BLaER1 (cell line): ENCODE data around the gene CFD.

Source experiments
- H3K27ac ChIP-seq: shearing (Covaris generic); formaldehyde crosslinking; 2 replicates; pipeline ENCODE4 v1.8.1; 2022
- H3K27me3 ChIP-seq: shearing (Covaris generic); formaldehyde crosslinking; 2 replicates; pipeline ENCODE4 v1.8.1; 2022
- H3K36me3 ChIP-seq: shearing (Covaris generic); formaldehyde crosslinking; 2 replicates; pipeline ENCODE4 v1.8.1; 2022
- H3K4me1 ChIP-seq: shearing (Covaris generic); formaldehyde crosslinking; 2 replicates; pipeline ENCODE4 v1.8.1; 2022
- H3K4me2 ChIP-seq: shearing (Covaris generic); formaldehyde crosslinking; 2 replicates; pipeline ENCODE4 v1.8.1; 2022
- H3K4me3 ChIP-seq: shearing (Covaris generic); formaldehyde crosslinking; 2 replicates; pipeline ENCODE4 v1.8.1; 2022
- H3K9ac ChIP-seq: shearing (Covaris generic); formaldehyde crosslinking; 2 replicates; pipeline ENCODE4 v1.8.1; 2022
- H3K9me3 ChIP-seq: shearing (Covaris generic); formaldehyde crosslinking; 2 replicates; pipeline ENCODE4 v1.8.1; 2022
- H4K20me1 ChIP-seq: shearing (Covaris generic); formaldehyde crosslinking; 2 replicates; pipeline ENCODE4 v1.8.1; 2022
- Cebpa-rat ChIP-seq: shearing (Covaris generic); IDR thresholded peaks from 2 replicates; pipeline ENCODE4 v1.8.1; 2022

Gene CFD

GRCh38 chr19:869245-870177 lies 10.0 kb downstream of the CFD start:
- Histone ChIP-seq H3K4me2 (no peak overlapping the region), H3K9me3 (no peaks in the 10 kb centered on the region), H3K27ac (0 out of 2 replicates have a peak overlapping the region, but pooled peaks have one; percentile 84), H3K4me1 (peaks cover 53% of the 10 kb centered on the region), H3K36me3 (peaks cover 49% of the 10 kb centered on the region), H3K27me3 (no peaks in the 10 kb centered on the region), H4K20me1 (peaks cover 12% of the 10 kb centered on the region), H3K4me3 (no peak overlapping the region), H3K9ac (no peak overlapping the region)
- no peak for TF ChIP-seq Cebpa-rat

GRCh38 chr19:870314-870713 lies 10.8 kb downstream of the CFD start:
- Histone ChIP-seq H3K27me3 (no peaks in the 10 kb centered on the region), H3K36me3 (peaks cover 57% of the 10 kb centered on the region), H3K27ac (no peak overlapping the region)

GRCh38 chr19:870963-871401 lies 11.5 kb downstream of the CFD start:
- no peak overlapping the region for H3K27ac ChIP-seq
- no peak overlapping the region for H3K4me2 ChIP-seq
- no peak overlapping the region for H3K9ac ChIP-seq
- peaks cover 46% of the 10 kb centered on the region for H3K4me1 ChIP-seq
- TF ChIP-seq Cebpa-rat = no peak
- H4K20me1 ChIP-seq = peaks cover 23% of the 10 kb centered on the region
- H3K4me3 ChIP-seq = no peak overlapping the region
- H3K36me3 ChIP-seq = peaks cover 64% of the 10 kb centered on the region
- H3K27me3 ChIP-seq = no peaks in the 10 kb centered on the region
- H3K9me3 ChIP-seq = no peaks in the 10 kb centered on the region

More at GRCh38 chr19:870314-870713, 10.8 kb downstream of the CFD start:
- no peak overlapping the region for H3K9ac ChIP-seq
- H3K4me3 ChIP-seq = no peak overlapping the region
- H3K9me3 ChIP-seq = no peaks in the 10 kb centered on the region
- H3K4me2 ChIP-seq = no peak overlapping the region
- no peak for TF ChIP-seq Cebpa-rat
- H4K20me1 ChIP-seq = peaks cover 17% of the 10 kb centered on the region
- peaks cover 46% of the 10 kb centered on the region for H3K4me1 ChIP-seq

GRCh38 chr19:871446-872265 lies 12.2 kb downstream of the CFD start:
- no peaks in the 10 kb centered on the region for H3K27me3 ChIP-seq
- H3K36me3 ChIP-seq = peaks cover 71% of the 10 kb centered on the region
- H3K4me3 ChIP-seq = no peak overlapping the region
- peaks cover 45% of the 10 kb centered on the region for H3K4me1 ChIP-seq
- peak overlapping the region; percentile 69 for H3K4me2 ChIP-seq
- H4K20me1 ChIP-seq = peaks cover 29% of the 10 kb centered on the region
- TF ChIP-seq Cebpa-rat = no peak
- no peaks in the 10 kb centered on the region for H3K9me3 ChIP-seq
- no peak overlapping the region for H3K9ac ChIP-seq
- peak overlapping the region; percentile 41 for H3K27ac ChIP-seq

- peak overlapping the region; percentile 41 for H3K27ac ChIP-seq
- peaks cover 78% of the 10 kb centered on the region for H3K36me3 ChIP-seq
- no peaks in the 10 kb centered on the region for H3K27me3 ChIP-seq
- H3K9ac ChIP-seq = no peak overlapping the region
- no peaks in the 10 kb centered on the region for H3K9me3 ChIP-seq
- H3K4me2 ChIP-seq = peak overlapping the region; percentile 69
- TF ChIP-seq Cebpa-rat = no peak
- H3K4me1 ChIP-seq = peaks cover 38% of the 10 kb centered on the region
- H3K4me3 ChIP-seq = no peak overlapping the region
- H4K20me1 ChIP-seq = peaks cover 33% of the 10 kb centered on the region
Observed at GRCh38 chr19:872266-872951, 12.9 kb downstream of the CFD start.

GRCh38 chr19:873084-873483 lies 13.6 kb downstream of the CFD start:
- no peaks in the 10 kb centered on the region for H3K9me3 ChIP-seq
- H3K27me3 ChIP-seq = no peaks in the 10 kb centered on the region
- peaks cover 31% of the 10 kb centered on the region for H3K4me1 ChIP-seq
- H3K9ac ChIP-seq = no peak overlapping the region
- H3K4me2 ChIP-seq = no peak overlapping the region
- peaks cover 33% of the 10 kb centered on the region for H4K20me1 ChIP-seq
- H3K36me3 ChIP-seq = peaks cover 73% of the 10 kb centered on the region
- H3K27ac ChIP-seq = no peak overlapping the region
- no peak overlapping the region for H3K4me3 ChIP-seq
- TF ChIP-seq Cebpa-rat = no peak

GRCh38 chr19:873561-874041 lies 14.1 kb downstream of the CFD start:
- Histone ChIP-seq H3K9ac (no peak overlapping the region), H3K4me2 (no peak overlapping the region; the same call in 1 of the 2 replicates), H3K4me3 (no peak overlapping the region), H3K27me3 (no peaks in the 10 kb centered on the region), H3K9me3 (no peaks in the 10 kb centered on the region), H3K36me3 (peaks cover 68% of the 10 kb centered on the region), H3K27ac (no peak overlapping the region), H3K4me1 (peaks cover 26% of the 10 kb centered on the region), H4K20me1 (peaks cover 33% of the 10 kb centered on the region)
- TF ChIP-seq Cebpa-rat = no peak

GRCh38 chr19:875265-875879 lies 15.9 kb downstream of the CFD start:
- no peaks in the 10 kb centered on the region for H3K9me3 ChIP-seq
- no peak for TF ChIP-seq Cebpa-rat
- no peak overlapping the region for H3K9ac ChIP-seq
- peaks cover 21% of the 10 kb centered on the region for H3K4me1 ChIP-seq
- no peak overlapping the region; the same call in 1 of the 2 replicates for H3K27ac ChIP-seq
- peaks cover 65% of the 10 kb centered on the region for H3K36me3 ChIP-seq
- H3K4me3 ChIP-seq = no peak overlapping the region
- H3K27me3 ChIP-seq = no peaks in the 10 kb centered on the region
- H3K4me2 ChIP-seq = no peak overlapping the region
- peaks cover 33% of the 10 kb centered on the region for H4K20me1 ChIP-seq

- Histone ChIP-seq H3K36me3 (peaks cover 65% of the 10 kb centered on the region), H4K20me1 (peaks cover 38% of the 10 kb centered on the region), H3K27ac (no peak overlapping the region), H3K4me3 (no peak overlapping the region), H3K4me1 (peaks cover 21% of the 10 kb centered on the region), H3K9ac (no peak overlapping the region), H3K9me3 (no peaks in the 10 kb centered on the region), H3K4me2 (no peak overlapping the region), H3K27me3 (no peaks in the 10 kb centered on the region)
- TF ChIP-seq Cebpa-rat = no peak
Observed at GRCh38 chr19:876089-876488, 16.6 kb downstream of the CFD start.
